Adrenal gland (tissue), 5 donors: ENCODE measurements around the gene ULBP1.

ENCODE experiments used
- POLR2A ChIP-seq, 2 donors: fragments of 450-650 bp; IDR thresholded peaks; one replicate each; pipeline ENCODE4 v1.6.1; 2017; ENCODE audit warnings: antibody characterized with exemption in 2 of 2, mild to moderate bottlenecking in 2 of 2, moderate library complexity in 1 of 2
- TF ChIP-seq, protein P1 (sequence below), 6 experiments: fragments of 450-650 bp in 4 of 6; fragments of 200-600 bp in 2 of 6; sonication (generic) in 1 of 6; IDR thresholded peaks; 1 replicate in 5 of 6; 2 replicates in 1 of 6; pipeline versions ENCODE4 v1.5.1 to v1.8.0; 2016 to 2021; ENCODE audit warnings: antibody characterized with exemption in 6 of 6, mild to moderate bottlenecking in 2 of 6, moderate library complexity in 1 of 6
- donor health status: DM: no; HTN: no; CAD: no.

DNA sequence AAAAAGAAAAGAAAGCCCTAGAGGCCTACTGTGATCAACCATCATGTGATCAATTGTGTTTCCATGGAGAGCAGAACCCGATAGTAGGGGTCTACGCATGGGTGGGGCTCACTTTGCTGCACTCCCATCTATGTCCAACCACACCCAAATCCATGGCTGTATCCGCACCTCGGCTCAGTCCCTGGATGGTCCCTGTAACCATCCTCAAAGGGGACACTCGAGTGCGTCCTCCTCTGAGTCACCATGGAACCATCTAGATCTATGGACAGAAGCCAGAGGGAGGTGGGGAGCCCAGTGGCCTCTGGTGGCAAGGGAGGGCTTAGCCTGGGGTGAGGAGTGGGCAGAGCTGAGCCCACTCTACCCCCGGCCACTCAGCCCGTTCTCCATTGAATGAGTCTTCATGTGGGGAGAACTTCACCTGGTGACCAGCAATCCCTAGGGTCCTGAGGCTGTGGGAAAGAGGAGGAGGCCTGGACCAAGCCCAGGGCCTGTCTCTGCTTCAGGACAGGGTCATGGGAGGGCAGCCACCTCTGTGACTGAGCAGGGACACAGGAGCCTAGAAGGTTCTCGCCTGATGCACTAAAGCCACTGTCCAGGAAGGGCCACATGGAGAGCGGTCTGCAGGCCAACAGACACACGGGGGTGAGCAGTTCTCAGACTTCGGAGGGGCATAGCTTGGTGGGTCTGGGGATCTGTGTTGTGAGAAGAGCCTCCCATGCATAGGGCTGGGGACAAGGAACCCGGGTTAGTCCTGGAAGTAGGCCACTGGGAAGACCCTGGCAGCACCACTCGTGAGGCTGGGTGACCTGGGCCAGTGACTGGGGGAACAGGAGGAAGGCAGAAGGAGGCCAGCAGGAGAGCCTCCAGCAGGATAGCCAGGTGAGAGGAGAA is 42.3 kb downstream of the ULBP1 start:
- TF ChIP-seq, protein P1, sequence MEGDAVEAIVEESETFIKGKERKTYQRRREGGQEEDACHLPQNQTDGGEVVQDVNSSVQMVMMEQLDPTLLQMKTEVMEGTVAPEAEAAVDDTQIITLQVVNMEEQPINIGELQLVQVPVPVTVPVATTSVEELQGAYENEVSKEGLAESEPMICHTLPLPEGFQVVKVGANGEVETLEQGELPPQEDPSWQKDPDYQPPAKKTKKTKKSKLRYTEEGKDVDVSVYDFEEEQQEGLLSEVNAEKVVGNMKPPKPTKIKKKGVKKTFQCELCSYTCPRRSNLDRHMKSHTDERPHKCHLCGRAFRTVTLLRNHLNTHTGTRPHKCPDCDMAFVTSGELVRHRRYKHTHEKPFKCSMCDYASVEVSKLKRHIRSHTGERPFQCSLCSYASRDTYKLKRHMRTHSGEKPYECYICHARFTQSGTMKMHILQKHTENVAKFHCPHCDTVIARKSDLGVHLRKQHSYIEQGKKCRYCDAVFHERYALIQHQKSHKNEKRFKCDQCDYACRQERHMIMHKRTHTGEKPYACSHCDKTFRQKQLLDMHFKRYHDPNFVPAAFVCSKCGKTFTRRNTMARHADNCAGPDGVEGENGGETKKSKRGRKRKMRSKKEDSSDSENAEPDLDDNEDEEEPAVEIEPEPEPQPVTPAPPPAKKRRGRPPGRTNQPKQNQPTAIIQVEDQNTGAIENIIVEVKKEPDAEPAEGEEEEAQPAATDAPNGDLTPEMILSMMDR (IDR thresholded peaks at IDR 0.05) = no peak
- no peak for TF ChIP-seq POLR2A (IDR thresholded peaks at IDR 0.05)
